ENCODE measurements around the gene DNAJC2. TPM values are rescaled to one million over a fixed set of nuclear protein-coding genes. Genes with fewer than 3 reads are reported as not detected.

DNAJC2 gene, protein sequence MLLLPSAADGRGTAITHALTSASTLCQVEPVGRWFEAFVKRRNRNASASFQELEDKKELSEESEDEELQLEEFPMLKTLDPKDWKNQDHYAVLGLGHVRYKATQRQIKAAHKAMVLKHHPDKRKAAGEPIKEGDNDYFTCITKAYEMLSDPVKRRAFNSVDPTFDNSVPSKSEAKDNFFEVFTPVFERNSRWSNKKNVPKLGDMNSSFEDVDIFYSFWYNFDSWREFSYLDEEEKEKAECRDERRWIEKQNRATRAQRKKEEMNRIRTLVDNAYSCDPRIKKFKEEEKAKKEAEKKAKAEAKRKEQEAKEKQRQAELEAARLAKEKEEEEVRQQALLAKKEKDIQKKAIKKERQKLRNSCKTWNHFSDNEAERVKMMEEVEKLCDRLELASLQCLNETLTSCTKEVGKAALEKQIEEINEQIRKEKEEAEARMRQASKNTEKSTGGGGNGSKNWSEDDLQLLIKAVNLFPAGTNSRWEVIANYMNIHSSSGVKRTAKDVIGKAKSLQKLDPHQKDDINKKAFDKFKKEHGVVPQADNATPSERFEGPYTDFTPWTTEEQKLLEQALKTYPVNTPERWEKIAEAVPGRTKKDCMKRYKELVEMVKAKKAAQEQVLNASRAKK
- total RNA-seq (ENCODE audit: insufficient read depth, low replicate concordance) = 15.6 TPM

DNA sequence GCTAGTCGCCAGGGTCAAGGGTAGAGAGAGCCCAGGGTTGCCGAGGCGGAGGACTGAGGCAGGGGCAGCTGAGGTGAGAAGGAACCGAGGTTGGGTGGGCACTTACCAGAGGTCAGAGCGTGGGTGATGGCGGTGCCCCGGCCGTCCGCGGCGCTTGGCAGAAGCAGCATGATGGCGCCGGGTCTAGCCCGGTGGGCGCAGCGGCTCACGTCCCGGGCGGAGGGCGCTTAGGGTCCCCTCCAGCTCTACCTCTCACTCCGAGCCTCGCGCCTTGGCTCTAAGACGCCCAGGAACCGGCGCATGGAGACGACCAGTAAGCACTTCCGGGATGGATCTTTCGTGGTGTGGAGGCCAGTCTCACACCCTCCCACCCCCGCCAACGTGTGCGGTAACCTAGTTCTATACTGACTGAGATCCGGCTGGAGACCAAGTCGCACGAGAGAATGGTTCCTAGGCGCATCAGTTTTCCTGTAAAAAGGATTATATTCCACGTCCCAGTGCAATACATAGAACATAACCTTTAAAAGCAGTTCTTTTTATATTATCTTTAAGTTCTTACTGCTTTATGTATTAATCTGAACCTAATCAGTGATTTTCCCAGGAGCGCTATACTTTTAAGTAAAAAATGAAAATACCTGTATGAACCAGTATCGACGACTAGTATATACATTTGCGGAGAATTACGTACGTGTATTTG, at the start of gene DNAJC2:
TSS of gene DNAJC2 (minus strand) at position 315 of the 697 bp plus-strand sequence. CDS start at position 170, 145 bp downstream.
- peak; percentile 95 for DNase-seq (ENCODE audit: low spot score)

DNA sequence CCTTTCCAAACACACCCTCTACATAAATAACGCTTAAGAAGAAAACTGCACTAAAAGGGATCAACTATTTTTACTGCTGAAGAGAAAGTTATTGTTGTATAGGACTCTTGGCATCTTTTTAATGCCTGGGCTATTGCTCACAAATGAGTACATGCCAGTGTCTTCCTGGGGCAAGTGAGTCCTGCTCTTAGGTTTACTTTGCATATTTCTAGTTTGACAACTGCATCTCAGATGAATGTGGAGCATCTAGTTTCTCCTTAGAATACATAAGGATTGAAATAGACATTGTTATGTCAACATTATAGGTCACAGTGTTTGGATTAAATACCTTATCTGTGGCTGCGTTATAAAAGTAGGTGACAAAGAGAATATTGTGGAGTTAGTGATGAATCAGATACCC, 47.4 kb upstream of the DNAJC2 start:
- no peak for DNase-seq (ENCODE audit: low spot score)

DNA sequence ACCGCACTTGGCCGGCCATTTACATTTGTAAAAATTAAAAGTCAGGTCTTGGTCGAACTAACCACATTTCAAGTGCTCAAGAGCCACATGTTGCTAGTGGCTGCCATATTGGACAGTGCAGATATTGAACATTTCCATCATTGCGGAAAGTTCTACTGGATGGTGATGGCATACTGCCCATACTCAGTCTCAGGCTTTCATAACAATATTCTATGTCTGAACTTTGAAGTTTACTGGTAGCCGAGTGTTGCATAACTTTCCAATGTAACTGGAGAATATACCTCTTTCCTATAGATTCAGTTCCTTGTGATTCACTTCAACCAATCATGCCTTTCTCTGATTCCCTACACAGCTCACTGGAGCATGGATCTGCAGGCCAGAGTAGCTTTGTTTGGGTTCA, 46.6 kb upstream of the DNAJC2 start:
- DNase-seq (ENCODE audit: low spot score) = no peak

DNA sequence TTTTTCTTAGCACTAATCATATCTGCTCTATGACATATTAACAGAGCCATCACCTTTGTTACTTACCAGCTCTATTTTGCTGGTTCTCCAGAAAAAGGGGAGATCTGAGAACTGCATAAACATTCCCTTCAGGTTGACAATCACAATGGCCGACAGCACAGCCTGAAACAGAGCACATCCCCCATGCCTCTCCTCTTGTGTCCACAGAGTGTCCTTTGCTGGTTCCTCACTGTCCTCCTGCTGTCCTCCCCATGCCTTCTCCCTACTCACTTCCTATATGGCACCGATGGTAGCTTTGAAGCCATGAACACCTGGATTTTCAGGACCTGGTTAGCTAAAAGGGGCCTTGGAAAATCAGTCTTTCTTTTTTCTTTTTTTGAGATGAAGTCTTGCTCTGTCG, 44.7 kb upstream of the DNAJC2 start:
- DNase-seq (ENCODE audit: low spot score) = no peak

DNA sequence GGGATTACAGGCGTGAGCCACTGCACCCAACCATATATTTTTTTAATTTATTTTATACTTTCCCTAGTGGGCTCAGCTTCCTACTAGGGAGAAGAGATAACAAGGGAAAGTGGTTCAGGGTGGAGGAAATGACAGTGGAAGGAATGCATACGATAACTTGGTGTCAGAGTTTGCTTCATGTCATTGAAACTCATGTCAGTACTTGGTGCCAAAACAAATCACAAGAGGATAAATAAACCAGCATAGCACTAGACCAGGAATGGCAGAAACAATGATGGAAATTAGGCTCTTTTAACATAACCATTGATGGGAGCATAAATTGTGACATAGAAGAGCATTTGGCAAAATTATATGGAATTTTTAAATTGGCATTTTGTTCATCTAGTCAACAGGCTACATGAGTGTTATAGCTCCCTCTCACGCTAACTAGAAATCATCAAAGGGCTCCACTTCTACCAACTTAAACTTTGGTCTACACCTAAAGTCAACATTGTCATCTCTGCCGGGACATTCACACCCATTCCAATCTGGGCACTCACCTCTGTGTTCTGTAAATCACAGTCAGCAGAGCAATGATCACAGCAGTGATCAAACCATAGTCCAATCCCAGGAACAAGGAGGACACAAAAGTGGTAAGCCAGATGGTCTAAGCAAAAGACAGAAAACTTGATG, 44.0 kb upstream of the DNAJC2 start:
- DNase-seq (ENCODE audit: low spot score) = no peak

DNA sequence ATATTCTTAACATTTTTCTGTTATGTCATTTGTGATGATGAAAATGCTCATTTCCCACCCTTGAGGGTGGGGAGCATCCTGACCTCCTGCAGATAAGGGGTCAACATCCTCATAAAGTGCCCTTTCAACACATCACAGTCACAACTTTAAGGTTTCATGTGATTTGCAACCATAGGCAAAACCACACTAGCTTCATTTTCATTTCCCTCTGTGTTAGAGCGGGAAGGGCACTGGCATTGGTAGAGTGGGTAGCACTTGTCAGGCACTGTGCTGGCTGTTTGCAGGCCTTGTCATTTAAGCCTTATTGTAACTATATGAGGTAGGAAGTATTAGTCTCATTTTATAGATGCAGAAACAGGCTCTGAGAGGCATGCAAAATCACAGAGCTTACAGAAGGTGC, 42.7 kb upstream of the DNAJC2 start:
- no peak for DNase-seq (ENCODE audit: low spot score)

DNA sequence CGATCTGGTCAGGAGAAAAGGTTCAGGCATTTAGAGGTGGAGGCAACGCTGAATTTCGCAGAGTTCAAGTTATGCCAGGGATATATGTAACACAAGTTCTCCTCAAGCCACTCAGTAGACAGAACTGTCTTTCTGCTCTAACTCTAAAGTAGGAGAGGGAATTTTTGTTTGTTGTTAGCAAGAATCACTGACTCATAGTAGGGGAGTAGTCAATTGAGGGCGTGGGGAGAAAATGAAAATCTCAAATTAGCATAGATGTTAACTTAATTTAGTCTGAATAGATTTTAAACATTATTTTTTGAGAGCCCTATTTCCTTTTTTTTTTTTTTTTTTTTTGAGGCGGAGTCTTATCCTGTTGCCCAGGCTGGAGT, 37.5 kb upstream of the DNAJC2 start:
- DNase-seq (ENCODE audit: low spot score) = no peak

DNA sequence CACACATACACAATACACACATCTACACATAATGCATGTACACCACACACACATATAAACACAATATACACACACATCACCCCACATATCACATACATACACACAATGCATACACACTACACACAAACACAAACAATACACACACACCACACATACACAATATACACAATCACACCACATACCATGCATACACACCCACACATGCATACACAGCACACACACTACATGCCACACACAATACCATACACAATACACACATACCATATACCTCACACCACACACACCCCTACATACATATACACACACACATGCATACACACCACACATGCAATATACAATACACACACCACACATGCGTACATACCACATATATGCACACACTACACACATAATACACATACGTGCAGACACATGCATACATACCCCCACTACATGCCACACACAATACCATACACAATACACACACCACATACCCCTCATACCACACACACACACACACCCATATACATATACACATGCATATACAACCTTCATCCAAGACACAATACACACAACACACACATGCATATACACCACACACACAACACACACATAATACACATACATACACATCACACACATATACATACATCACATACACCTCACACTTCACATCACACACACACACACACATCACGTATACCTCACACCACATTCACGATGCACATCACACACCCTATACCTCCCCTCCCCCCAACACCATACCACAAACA, 36.9 kb upstream of the DNAJC2 start:
- DNase-seq (ENCODE audit: low spot score) = no peak

DNA sequence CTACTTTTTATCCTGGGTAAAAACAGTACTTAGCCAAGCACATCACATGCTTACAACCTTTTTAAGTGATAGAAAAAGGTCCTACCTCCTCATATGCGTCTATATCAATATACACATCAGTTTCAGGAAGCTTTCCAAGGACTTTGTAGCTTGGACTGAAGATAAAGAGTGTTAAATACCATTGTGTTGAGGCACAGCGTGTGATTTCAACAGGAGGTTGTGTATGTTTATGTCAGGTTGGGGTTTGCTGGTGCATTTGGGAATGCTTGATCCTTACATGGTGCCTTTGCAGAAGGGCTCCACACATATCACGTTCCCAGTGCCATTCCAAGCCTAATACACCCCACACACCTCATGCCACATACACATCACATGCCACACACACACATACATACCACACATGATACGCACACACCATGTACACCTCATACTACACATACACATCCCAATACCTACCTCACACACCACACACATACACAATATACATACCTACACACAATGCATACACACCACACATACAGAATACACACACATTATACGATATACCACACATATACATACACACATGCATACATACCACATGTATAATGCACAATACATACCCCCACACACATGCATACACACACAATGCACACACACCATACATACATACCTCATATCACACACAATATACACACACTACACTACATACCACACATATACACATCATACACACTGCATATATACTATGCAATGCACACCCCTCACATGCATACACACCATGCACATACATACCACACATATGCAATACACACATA, 36.0 kb upstream of the DNAJC2 start:
- DNase-seq (ENCODE audit: low spot score) = no peak

DNA sequence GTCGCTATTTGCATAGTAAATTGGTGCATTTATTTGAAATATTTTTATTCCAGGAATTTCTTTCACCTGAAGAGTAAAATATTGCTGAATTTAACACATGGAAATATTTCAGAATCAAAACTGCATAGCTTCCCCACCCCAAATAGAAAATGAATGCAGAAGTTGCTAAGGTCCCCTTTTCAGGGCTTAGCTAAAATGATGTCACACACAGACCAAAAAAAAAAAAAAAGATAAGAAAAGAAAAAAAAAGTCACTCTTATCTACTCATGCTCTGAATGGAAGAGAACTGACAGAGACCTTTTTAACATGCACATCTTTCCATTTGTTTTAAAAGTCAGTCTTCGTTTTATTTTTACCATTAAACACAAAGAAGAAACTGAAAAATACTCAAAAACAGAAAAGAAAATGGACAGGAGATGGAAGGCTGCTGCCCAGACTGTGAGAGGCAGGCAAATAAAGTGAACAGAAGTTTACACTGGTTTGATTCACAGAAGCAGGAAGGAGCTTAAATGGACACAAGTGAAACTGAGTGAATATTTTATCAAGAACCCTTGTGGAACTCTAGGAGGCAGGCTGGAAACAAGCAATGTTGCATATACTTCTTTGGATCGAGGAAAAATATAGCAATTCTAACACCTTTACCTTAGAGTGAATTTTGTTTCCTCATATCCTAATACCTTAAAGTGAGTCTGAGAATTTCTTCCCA, 34.9 kb upstream of the DNAJC2 start:
- DNase-seq (ENCODE audit: low spot score) = no peak

DNA sequence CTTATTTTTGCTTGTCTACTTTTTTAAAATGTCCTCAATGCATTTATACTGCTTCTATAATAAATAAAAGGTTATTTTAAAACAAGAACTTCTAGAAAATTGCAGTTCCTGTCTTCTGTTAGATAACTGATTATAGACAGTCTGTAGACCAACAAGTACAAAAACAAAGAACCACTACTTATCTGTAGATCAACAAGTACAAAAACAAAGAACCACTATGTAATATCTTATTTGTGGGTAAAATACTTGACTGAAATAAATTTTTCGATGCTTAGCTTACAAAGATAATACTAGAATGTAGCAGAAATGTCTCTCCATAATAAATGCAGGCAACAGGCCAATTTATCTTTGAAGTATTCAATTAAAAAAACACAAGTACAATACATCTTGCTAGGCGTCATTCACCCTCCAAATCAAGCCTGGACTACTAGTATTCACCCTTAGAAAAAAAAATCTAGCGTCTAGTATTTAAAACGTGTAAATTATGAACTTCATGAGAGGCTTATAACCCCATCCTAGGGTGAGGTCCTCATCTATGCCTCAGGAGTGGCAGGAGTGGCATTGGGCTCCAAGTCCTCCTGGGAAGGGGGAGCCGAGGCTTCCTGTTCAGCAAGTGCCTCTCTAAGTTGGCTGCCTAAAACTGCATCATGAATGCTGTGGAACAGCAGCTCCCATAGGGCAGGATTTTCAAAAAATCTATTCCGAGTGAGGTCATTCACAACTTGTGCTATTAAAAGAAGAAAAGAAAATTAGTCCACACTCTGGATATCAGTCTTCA, 29.5 kb upstream of the DNAJC2 start:
- no peak for DNase-seq (ENCODE audit: low spot score)

DNA sequence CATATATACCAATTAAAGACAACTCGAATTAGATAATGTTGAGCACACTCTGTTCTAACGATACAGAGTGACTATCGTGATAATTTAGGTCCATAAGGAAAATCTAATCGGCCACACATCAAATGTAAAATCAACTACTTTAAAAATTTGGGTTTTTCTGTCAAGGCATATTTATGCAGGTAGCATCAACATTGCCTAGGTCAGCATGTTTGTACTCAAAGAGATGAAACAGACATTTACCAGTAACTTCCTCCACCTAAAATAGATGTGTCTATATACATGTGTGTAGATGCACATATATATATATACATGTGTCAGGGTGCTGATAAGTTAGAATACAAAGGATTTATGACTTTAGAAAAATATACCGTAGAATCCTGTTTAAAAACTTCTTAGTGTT, 24.9 kb upstream of the DNAJC2 start:
- DNase-seq (ENCODE audit: low spot score) = no peak

DNA sequence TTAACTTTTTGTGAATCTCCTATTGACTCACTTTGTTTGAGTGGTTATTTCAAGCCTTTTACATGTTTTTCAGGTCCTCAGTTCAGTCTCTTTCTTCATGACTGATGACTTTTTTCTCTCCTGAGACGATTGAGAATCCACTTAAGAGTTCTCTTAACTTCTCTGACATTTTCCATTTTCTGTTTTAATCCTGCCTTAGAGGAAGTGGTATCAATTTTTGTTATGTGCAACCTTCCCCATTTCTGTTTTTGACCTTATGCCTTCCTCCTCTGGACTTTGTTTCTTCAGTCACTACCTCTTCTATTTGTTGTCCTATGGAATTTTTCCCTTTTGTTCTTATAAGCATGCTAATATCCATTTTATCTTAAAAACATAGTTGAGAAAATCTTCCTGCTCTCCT, 5.2 kb upstream of the DNAJC2 start:
- no peak for DNase-seq (ENCODE audit: low spot score)

DNA sequence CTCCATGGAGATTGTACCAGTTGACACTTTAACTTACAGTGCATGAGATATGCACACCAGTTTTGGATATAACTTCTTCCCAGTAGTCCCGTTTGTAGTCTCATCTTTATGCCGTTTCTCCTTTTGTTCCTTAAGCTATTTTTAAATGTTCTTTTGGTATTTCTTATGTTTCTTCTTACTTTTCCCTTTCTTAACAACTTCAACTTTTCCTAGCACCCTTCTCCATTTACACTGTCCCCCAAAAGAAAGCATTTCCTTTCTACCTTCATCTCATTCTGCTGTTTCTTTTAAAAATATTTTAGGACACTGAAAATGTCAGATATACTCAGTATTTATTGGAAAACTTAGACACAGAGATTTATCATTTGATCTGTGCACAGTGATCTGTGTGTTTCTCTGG, 4.4 kb upstream of the DNAJC2 start:
- DNase-seq (ENCODE audit: low spot score) = no peak

DNA sequence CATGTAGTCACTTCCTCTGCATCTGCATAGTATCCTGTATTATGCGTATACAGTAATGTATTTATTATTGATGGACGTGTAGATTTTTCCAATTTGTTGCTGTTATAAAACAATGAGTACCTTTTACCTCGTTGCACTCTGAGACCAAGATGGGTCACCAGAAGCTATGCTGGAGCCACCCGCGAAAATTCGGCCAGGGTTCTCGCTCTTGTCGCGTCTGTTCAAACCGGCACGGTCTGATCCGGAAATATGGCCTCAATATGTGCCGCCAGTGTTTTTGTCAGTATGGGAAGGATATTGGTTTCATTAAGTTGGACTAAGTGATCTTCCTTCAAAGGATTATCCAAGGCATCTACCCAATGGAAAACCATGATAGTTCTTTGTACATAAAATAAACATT, 3.9 kb upstream of the DNAJC2 start:
- no peak for DNase-seq (ENCODE audit: low spot score)

DNA sequence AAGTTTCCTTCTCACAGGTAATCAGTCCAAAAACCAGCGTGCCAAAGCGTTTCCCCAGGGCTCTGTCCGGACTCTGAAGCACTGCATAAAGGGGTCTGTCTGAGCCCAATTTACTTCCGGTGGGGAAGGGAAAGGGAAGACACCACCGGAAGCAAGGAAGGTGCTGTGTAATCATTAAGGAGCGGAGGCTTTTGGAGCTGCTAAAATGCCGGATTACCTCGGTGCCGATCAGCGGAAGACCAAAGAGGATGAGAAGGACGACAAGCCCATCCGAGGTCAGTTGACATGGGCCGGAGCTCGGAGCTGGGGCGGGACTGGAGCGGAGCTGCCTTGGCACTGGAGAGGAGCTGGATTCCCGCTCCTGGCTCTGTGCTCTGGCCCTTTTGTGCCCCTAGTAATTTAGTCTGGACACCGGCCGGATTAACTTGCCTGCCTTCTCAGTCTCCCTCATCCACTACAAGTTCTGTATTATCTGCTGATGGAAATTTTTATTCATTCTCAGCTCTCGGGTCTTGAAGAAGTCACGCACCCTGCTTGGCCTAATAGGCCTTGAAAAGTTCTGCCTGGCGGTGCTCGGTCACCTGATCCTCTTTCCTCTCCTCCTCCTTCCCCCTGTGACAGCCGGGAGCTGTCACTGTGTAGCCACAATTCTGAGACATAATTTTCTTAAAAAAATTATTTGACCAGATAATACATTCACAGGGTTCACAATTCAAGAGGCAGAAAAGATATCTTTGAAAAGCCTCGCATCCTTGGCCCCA, 3.1 kb upstream of the DNAJC2 start, which contains the start of gene PSMC2:
TSS of gene PSMC2 (plus strand) at position 137 of the 761 bp plus-strand sequence. CDS start at position 206, 69 bp downstream.
- peak; percentile 95 for DNase-seq (ENCODE audit: low spot score)

DNA sequence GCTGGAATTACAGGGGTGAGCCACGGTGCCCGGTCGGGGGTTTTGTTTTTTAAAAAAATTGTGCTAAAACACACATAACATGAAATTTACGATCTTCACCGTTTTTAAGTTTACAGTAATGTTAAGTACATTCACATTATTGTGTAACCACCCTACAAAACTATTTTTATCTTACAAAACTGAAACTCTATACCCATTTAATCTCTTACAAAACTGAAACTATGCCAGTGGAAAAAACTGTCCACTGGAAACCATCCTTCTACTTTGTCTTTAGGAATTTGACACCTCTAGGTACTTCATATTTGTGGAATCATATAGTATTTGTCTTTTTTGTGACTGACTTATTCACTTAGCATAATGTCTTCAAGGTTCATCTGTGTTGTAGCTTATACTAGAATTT, 1.8 kb upstream of the DNAJC2 start:
- DNase-seq (ENCODE audit: low spot score) = no peak

DNA sequence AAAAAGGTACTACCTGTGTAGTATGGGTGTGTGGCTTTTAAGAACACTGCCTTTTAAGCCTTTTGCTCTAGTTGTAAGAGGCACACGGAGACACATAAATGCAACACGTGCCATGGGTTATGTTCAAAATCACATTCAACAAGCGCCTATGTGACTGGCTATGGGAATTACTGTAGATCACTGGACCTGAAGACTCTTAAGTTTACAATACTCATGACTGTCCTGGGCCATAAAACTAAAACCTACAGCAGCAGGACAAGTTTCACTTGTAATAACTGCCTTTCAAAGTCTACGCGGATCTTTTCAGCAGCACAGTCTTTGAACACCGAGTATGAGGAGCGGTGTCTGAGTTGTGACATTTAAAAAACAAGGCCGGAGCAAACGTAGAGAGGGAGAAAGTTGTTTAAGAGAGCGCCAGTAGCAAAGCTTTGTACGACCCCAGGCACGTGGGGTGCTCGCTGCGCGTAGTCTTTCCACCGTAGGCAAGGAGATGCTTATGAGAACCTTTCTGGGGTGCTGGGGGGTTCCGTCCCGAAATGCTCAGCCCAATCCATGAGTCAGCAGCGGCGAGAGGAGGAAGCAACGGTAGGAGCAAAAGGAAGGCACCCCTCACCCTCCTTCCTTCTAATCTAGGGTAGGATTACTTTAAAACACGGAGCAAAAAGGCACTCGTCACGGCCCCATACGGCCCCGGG, 662 bp downstream of the DNAJC2 start:
- peak; percentile 34 for DNase-seq (ENCODE audit: low spot score)
